Measurements from ENCODE around the gene PTPRM. TPM values are rescaled to one million over a fixed set of nuclear protein-coding genes. Genes with fewer than 3 reads are reported as not detected.

PTPRM gene
- total and polyA plus RNA-seq, 2 of the 8 experiments (the other 6 are each of a cell fraction or from before 2014, with no cell fraction given) = 4.1 to 7.0 TPM

- no peak for DNase-seq (ENCODE audit: low read depth in 1 of 2, low spot score in 2 of 2)
- Histone ChIP-seq H3K9ac (replicated peaks in 1 of 4; ENCODE audit: extremely low read depth in 1 of 4, low read depth in 3 of 4, low read length in 3 of 4) (no peak overlapping the region), H2BK120ac (replicated peaks; ENCODE audit: low read depth, low read length) (no peak overlapping the region), H3K4me1 (replicated peaks in 1 of 4; ENCODE audit: control insufficient read depth in 3 of 4, insufficient read depth in 4 of 4, low read length in 3 of 4) (0 out of 7 replicates have a peak, but pooled peaks cover 0 to 2% (median 0%) of the 10 kb centered on the region in 4 experiments), H3K36me3 (ENCODE audit: control insufficient read depth in 2 of 4, insufficient read depth in 4 of 4, low read length in 3 of 4) (no peaks in the 10 kb centered on the region), H2BK12ac (ENCODE audit: low read depth, low read length) (no peak overlapping the region), H3K4me3 (ENCODE audit: extremely low read depth in 1 of 4, insufficient read depth in 2 of 4, low read depth in 3 of 4, low read length in 4 of 4) (no peak overlapping the region), H2BK20ac (ENCODE audit: low read length) (no peak overlapping the region), H2BK15ac (ENCODE audit: low read length) (no peak overlapping the region), H3K27ac (ENCODE audit: low read depth, low read length) (no peak overlapping the region), H3K23ac (ENCODE audit: insufficient read length) (no peak overlapping the region), H4K8ac (ENCODE audit: extremely low read depth, insufficient read depth, low read length) (no peak overlapping the region), H3K4ac (replicated peaks; ENCODE audit: insufficient read length, low read depth, low read length) (no peak overlapping the region), H3K27me3 (replicated peaks in 1 of 4; ENCODE audit: control insufficient read depth in 3 of 4, extremely low read depth in 1 of 4, insufficient read depth in 3 of 4, low read length in 3 of 4) (no peaks in the 10 kb centered on the region), H3K56ac (replicated peaks; ENCODE audit: insufficient read length, low read depth, low read length) (no peak overlapping the region), H3K14ac (ENCODE audit: insufficient read length) (no peak overlapping the region), H3K79me1 (ENCODE audit: low read depth, low read length) (no peaks in the 10 kb centered on the region), H4K20me1 (replicated peaks in 1 of 2; ENCODE audit: control insufficient read depth in 1 of 2, insufficient read depth in 2 of 2, low read length in 2 of 2) (no peaks in the 10 kb centered on the region), H4K5ac (ENCODE audit: insufficient read length, low read depth, low read length) (no peak overlapping the region), H3K23me2 (ENCODE audit: low read depth, low read length) (no peaks in the 10 kb centered on the region), H3K4me2 (ENCODE audit: insufficient read depth in 1 of 2, low read depth in 2 of 2, low read length in 2 of 2) (no peak overlapping the region), H2AFZ (ENCODE audit: low read length) (no peak overlapping the region), H2BK5ac (ENCODE audit: low read depth, low read length) (no peak overlapping the region), H3K9me3 (ENCODE audit: insufficient read depth in 2 of 2, low read depth in 1 of 2, low read length in 1 of 2) (no peaks in the 10 kb centered on the region), H3K79me2 (ENCODE audit: control insufficient read depth in 1 of 2, insufficient read depth in 2 of 2, low read length in 2 of 2) (no peaks in the 10 kb centered on the region), H4K91ac (replicated peaks; ENCODE audit: insufficient read length, low read length) (no peak overlapping the region), H3K18ac (ENCODE audit: extremely low read depth, low read length) (no peak overlapping the region), H2AK5ac (ENCODE audit: low read depth, low read length) (no peak overlapping the region)
- CTCF ChIA-PET (ENCODE audit: partially characterized antibody) = interaction anchor here (1.5 to 1.6 kb wide), 2 partner anchors 10 to 18 kb away, joined by 4 to 5 read pairs; no protein-coding TSS in a partner anchor
- POLR2A ChIA-PET (ENCODE audit: partially characterized antibody) = no interaction called here
- no peak for FAIRE-seq
- 81% methylated on average over 1 of the region's 1 CpG; no CpG with 5 or more reads in 1 of the 2 experiments for WGBS, 2 experiments (ENCODE audit: extremely low coverage in 1 of 2, insufficient coverage in 1 of 2, insufficient read length in 1 of 2, insufficient replicate concordance in 2 of 2, low coverage in 1 of 2, low lambda C conversion rate in 2 of 2, missing lambda C conversion rate in 1 of 2)
- TF ChIP-seq BACH1 (IDR thresholded peaks at IDR 0.05; ENCODE audit: low read length) = no peak
- TF ChIP-seq RFX5 (IDR thresholded peaks at IDR 0.05; ENCODE audit: borderline replicate concordance, low read depth, low read length) = no peak
- TF ChIP-seq RNF2 (IDR thresholded peaks at IDR 0.05; ENCODE audit: borderline replicate concordance, low read depth, low read length, missing control alignments, poor library complexity, severe bottlenecking) = no peak
- no peak for TF ChIP-seq EP300 (IDR thresholded peaks at IDR 0.05; ENCODE audit: borderline replicate concordance in 1 of 2, low read depth in 2 of 2, low read length in 2 of 2)
- TF ChIP-seq PHF8 (conservative IDR thresholded peaks at IDR 0.05; ENCODE audit: low read depth, low read length) = no peak
- no peak for TF ChIP-seq GABPA (IDR thresholded peaks at IDR 0.05; ENCODE audit: borderline replicate concordance, insufficient read depth, low read length)
- no peak for TF ChIP-seq SP1 (IDR thresholded peaks at IDR 0.05; ENCODE audit: low read depth, low read length)
- TF ChIP-seq FOSL1 (IDR thresholded peaks at IDR 0.05; ENCODE audit: insufficient read depth, low read depth, low read length) = no peak
- no peak for TF ChIP-seq MAX (IDR thresholded peaks at IDR 0.05)
- no peak for TF ChIP-seq KDM1A (IDR thresholded peaks at IDR 0.05; ENCODE audit: borderline replicate concordance, low read length)
- TF ChIP-seq SUZ12 (IDR thresholded peaks at IDR 0.05; ENCODE audit: low read length) = no peak
- no peak for TF ChIP-seq USF2 (IDR thresholded peaks at IDR 0.05; ENCODE audit: low read length)
These were observed 675.1 kb downstream of the PTPRM start for GRCh38 chr18:8242151-8242696.
